HL-60 (cell line): ENCODE measurements around the gene RTN4IP1.

Experiments
- DNase-seq, 2 experiments: peaks; one replicate each; pipeline ENCODE4 v3.0.0-alpha.2; 2010 to 2020; ENCODE audit warnings: low read depth in 1 of 2, low spot score in 1 of 2
- H3K27ac ChIP-seq: fragments of 250-450 bp; sonication (Bioruptor Pico); replicated peaks from 2 replicates; pipeline ENCODE4 v1.5.1; 2020; ENCODE audit warnings: mild to moderate bottlenecking, moderate library complexity
- H3K27me3 ChIP-seq: fragments of 250-450 bp; sonication (Bioruptor Pico); 2 replicates; pipeline ENCODE4 v1.5.1; 2021; ENCODE audit warnings: mild to moderate bottlenecking, moderate library complexity; ENCODE audit not compliant: insufficient read depth, poor library complexity, severe bottlenecking
- H3K4me3 ChIP-seq: replicated peaks from 2 replicates; pipeline ENCODE4 v1.5.1; 2011; ENCODE audit warnings: mild to moderate bottlenecking, control low read depth, low read length; ENCODE audit not compliant: insufficient read depth
- CTCF ChIP-seq: IDR thresholded peaks from one replicate; pipeline ENCODE4 v1.5.1; 2011; ENCODE audit warnings: low read length, control low read depth, inconsistent platforms; ENCODE audit not compliant: insufficient read depth
- GABPA ChIP-seq: IDR thresholded peaks from 2 replicates; pipeline ENCODE4 v1.6.1; 2012; ENCODE audit warnings: low read depth
- POLR2AphosphoS5 ChIP-seq: IDR thresholded peaks from 2 replicates; pipeline ENCODE4 v1.6.1; 2012; ENCODE audit warnings: low read depth
- REST ChIP-seq: IDR thresholded peaks from 2 replicates; pipeline ENCODE4 v1.6.1; 2012; ENCODE audit warnings: low read depth; ENCODE audit not compliant: insufficient replicate concordance
- SPI1 ChIP-seq: IDR thresholded peaks from 2 replicates; pipeline ENCODE4 v1.6.1; 2012; ENCODE audit warnings: low read depth, mild to moderate bottlenecking, borderline replicate concordance

The RTN4IP1 gene

GRCh38 chr6:106529438-106529837, 99.9 kb downstream of the RTN4IP1 start:
- Histone ChIP-seq H3K27ac (no peak overlapping the region), H3K27me3 (no peaks in the 10 kb centered on the region), H3K4me3 (no peak overlapping the region)
- no peak for DNase-seq
- TF ChIP-seq GABPA (no peak), SPI1 (no peak), POLR2AphosphoS5 (no peak), REST (no peak), CTCF (no peak)

- H3K4me3 ChIP-seq = no peak overlapping the region
- H3K27ac ChIP-seq = no peak overlapping the region
- no peaks in the 10 kb centered on the region for H3K27me3 ChIP-seq
- no peak for TF ChIP-seq REST
- no peak for TF ChIP-seq GABPA
- TF ChIP-seq CTCF = no peak
- no peak for TF ChIP-seq SPI1
- TF ChIP-seq POLR2AphosphoS5 = no peak
- DNase-seq = no peak
Observed at GRCh38 chr6:106528521-106528920, 100.8 kb downstream of the RTN4IP1 start.

GRCh38 chr6:106527979-106528378, 101.3 kb downstream of the RTN4IP1 start:
- H3K4me3 ChIP-seq = no peak overlapping the region
- TF ChIP-seq GABPA (no peak), CTCF (no peak), POLR2AphosphoS5 (no peak), SPI1 (no peak)
- no peak overlapping the region for H3K27ac ChIP-seq
- no peaks in the 10 kb centered on the region for H3K27me3 ChIP-seq
- DNase-seq = no peak

GRCh38 chr6:106527117-106527516, 102.2 kb downstream of the RTN4IP1 start:
- Histone ChIP-seq H3K4me3 (no peak overlapping the region), H3K27ac (no peak overlapping the region), H3K27me3 (no peaks in the 10 kb centered on the region)
- no peak for TF ChIP-seq GABPA
- TF ChIP-seq CTCF = no peak
- no peak for TF ChIP-seq POLR2AphosphoS5
- TF ChIP-seq SPI1 = no peak
- no peak for TF ChIP-seq REST
- DNase-seq = no peak
